ENCODE data around the gene PRAMEF10.
"Not testable (repeated sequence)": the region's sequence is repeated elsewhere in the genome, so short reads cannot be mapped to it uniquely, and the experiment has no call there.

Gene PRAMEF10

GRCh38 chr1:12898170-12898569 is at the start of gene PRAMEF10:
Gene PRAMEF10, minus strand, starts transcription at chr1:12898270. Its CDS starts 2,423 bp downstream, at chr1:12895847.
- not testable (repeated sequence) for DNase-seq (ENCODE audit: low read depth)

GRCh38 chr1:12947480-12947879 is 49.4 kb upstream of the PRAMEF10 start, which contains the start of gene PRAMEF6:
Gene PRAMEF6, minus strand, starts transcription at chr1:12947580. Its CDS starts 5,062 bp downstream, at chr1:12942518.
- DNase-seq (ENCODE audit: low read depth) = not testable (repeated sequence)

GRCh38 chr1:12924368-12924767 is 26.3 kb upstream of the PRAMEF10 start:
- DNase-seq (ENCODE audit: low read depth) = not testable (repeated sequence)

- not testable (repeated sequence) for DNase-seq (ENCODE audit: low read depth)
These were observed 23.7 kb upstream of the PRAMEF10 start for GRCh38 chr1:12921749-12922148.

GRCh38 chr1:12916310-12916709 is 18.2 kb upstream of the PRAMEF10 start, which contains the start of gene PRAMEF7:
Gene PRAMEF7, plus strand, starts transcription at chr1:12916610. Its CDS starts 1,083 bp downstream, at chr1:12917693.
- not testable (repeated sequence) for DNase-seq (ENCODE audit: low read depth)

- not testable (repeated sequence) for DNase-seq (ENCODE audit: low read depth)
These were observed 5.9 kb upstream of the PRAMEF10 start for GRCh38 chr1:12903793-12904572.

- DNase-seq (ENCODE audit: low read depth) = not testable (repeated sequence)
These were observed 1.1 kb upstream of the PRAMEF10 start for GRCh38 chr1:12899186-12899585.

- DNase-seq (ENCODE audit: low read depth) = not testable (repeated sequence)
These were observed 12.0 kb downstream of the PRAMEF10 start, which contains the start of gene PRAMEF4 for GRCh38 chr1:12886101-12886500. Gene PRAMEF4, minus strand, starts transcription at chr1:12886201. Its CDS starts 2,807 bp downstream, at chr1:12883394.

- DNase-seq (ENCODE audit: low read depth) = not testable (repeated sequence)
These were observed 19.6 kb downstream of the PRAMEF10 start for GRCh38 chr1:12878453-12878852.

GRCh38 chr1:12863131-12863880 is 34.8 kb downstream of the PRAMEF10 start:
- DNase-seq (ENCODE audit: low read depth) = not testable (repeated sequence)

GRCh38 chr1:12856786-12857185 is 41.3 kb downstream of the PRAMEF10 start, which contains the start of gene PRAMEF2:
Gene PRAMEF2, plus strand, starts transcription at chr1:12857086. Its CDS starts 1,924 bp downstream, at chr1:12859010.
- not testable (repeated sequence) for DNase-seq (ENCODE audit: low read depth)

- DNase-seq (ENCODE audit: low read depth) = no peak
These were observed 46.3 kb downstream of the PRAMEF10 start for GRCh38 chr1:12851779-12852178.

GRCh38 chr1:12848620-12849019 is 49.5 kb downstream of the PRAMEF10 start, which contains the start of gene HNRNPCL1:
Gene HNRNPCL1, minus strand, starts transcription at chr1:12848720. Its CDS starts 431 bp downstream, at chr1:12848289.
- not testable (repeated sequence) for DNase-seq (ENCODE audit: low read depth)

All from stimulated activated CD8-positive, alpha-beta memory T cell treated with anti-CD3 and anti-CD28 coated beads, Interleukin-12 subunit alpha, Interleukin-12 subunit beta, amount 100 ng/mL, for 4 hours (primary cell).